Pulmonary artery endothelial cell (primary cell): ENCODE measurements around the gene ICAM5. TPM values are rescaled to one million over a fixed set of nuclear protein-coding genes. Genes with fewer than 3 reads are reported as not detected.

Experiments used
- DNase-seq: peaks from one replicate; pipeline ENCODE4 v3.0.0-alpha.2; 2011; ENCODE audit warnings: low read depth, low spot score
- total RNA-seq: library from RNA; depleted of rRNA; stranded (reverse); fragments of >200 nt; gene quantifications from 2 replicates; pipeline ENCODE4 v1.2.3, GENCODE V29; 2014

ICAM5 gene
- total RNA-seq, 1 donor from 2014 or later, result 0.13 TPM

- DNase-seq, result no peak
Measured at GRCh38 chr19:10339380-10339960, 49.7 kb downstream of the ICAM5 start, which contains the start of gene ICAM3. Gene ICAM3, minus strand, starts transcription at chr19:10339624. Its CDS starts 10 bp downstream, at chr19:10339614.

GRCh38 chr19:10339977-10340376 lies 50.2 kb downstream of the ICAM5 start:
- DNase-seq, result no peak

GRCh38 chr19:10343495-10343894 lies 53.7 kb downstream of the ICAM5 start:
- DNase-seq, result no peak

- DNase-seq, result no peak
Measured at GRCh38 chr19:10344780-10345179, 55.0 kb downstream of the ICAM5 start.

Other genes with a start within 250 kb of the ICAM5 start
- gene SHFL, start 203.6 kb upstream of the ICAM5 start, total RNA-seq, result 22.9 and 23.8 TPM in 2 replicates
- 0.20 and 0.28 TPM in 2 replicates for gene ANGPTL6, start 187.3 kb upstream of the ICAM5 start, total RNA-seq
- 41.2 and 51.6 TPM in 2 replicates for gene PPAN, start 183.6 kb upstream of the ICAM5 start, total RNA-seq
- gene P2RY11, start 178.3 kb upstream of the ICAM5 start, total RNA-seq, result 2.2 and 4.0 TPM in 2 replicates
- 335 and 417 TPM in 2 replicates for gene EIF3G, start 170.1 kb upstream of the ICAM5 start, total RNA-seq
- gene DNMT1, start 95.0 kb upstream of the ICAM5 start, total RNA-seq, result 39.4 and 61.7 TPM in 2 replicates
- 0.25 and 0.46 TPM in 2 replicates for gene S1PR2, start 58.6 kb upstream of the ICAM5 start, total RNA-seq
- gene MRPL4, start 37.7 kb upstream of the ICAM5 start, total RNA-seq, result 32.6 and 35.9 TPM in 2 replicates
- gene ICAM1, start 18.8 kb upstream of the ICAM5 start, total RNA-seq, result 20.1 and 42.0 TPM in 2 replicates
- gene ICAM4, start 3.0 kb upstream of the ICAM5 start, total RNA-seq, result 0.40 and 0.95 TPM in 2 replicates
- 0.26 and 0.56 TPM in 2 replicates for gene ZGLP1, start 19.9 kb downstream of the ICAM5 start, total RNA-seq
- gene FDX2, start 26.1 kb downstream of the ICAM5 start, total RNA-seq, result 21.8 and 25.8 TPM in 2 replicates
- gene RAVER1, start 43.6 kb downstream of the ICAM5 start, total RNA-seq, result 10.3 and 13.8 TPM in 2 replicates
- gene ICAM3, start 49.7 kb downstream of the ICAM5 start, total RNA-seq, result 11.1 TPM in 2 replicates
- 96.9 and 143 TPM in 2 replicates for gene TYK2, start 90.6 kb downstream of the ICAM5 start, total RNA-seq
- gene CDC37, start 113.6 kb downstream of the ICAM5 start, total RNA-seq, result 335 and 371 TPM in 2 replicates
- gene PDE4A, start 130.6 kb downstream of the ICAM5 start, total RNA-seq, result 2.6 and 2.7 TPM in 2 replicates
- gene KEAP1, start 213.4 kb downstream of the ICAM5 start, total RNA-seq, result 86.3 and 103 TPM in 2 replicates
- gene S1PR5, start 227.5 kb downstream of the ICAM5 start, total RNA-seq, result not detected in 2 replicates